PC-9 (cell line): ENCODE measurements around the gene CLEC9A. TPM values are rescaled to one million over a fixed set of nuclear protein-coding genes. Genes with fewer than 3 reads are reported as not detected.

ENCODE experiments used
- BruUV-seq: library from RNA; stranded (reverse); fragments of 400-500 nt; replicated peaks from 2 replicates; lab custom pipeline; 2021; lab: Mats Ljungman, UMichigan
- CTCF ChIA-PET: fragments of 300-600 bp; sonication (Branson Sonifier 250); formaldehyde crosslinking; loops from one replicate; lab custom pipeline; 2022; ENCODE audit warnings: antibody characterized with exemption; lab: Charles Lee
- POLR2A ChIA-PET: fragments of 300-600 bp; sonication (Branson Sonifier 250); formaldehyde crosslinking; loops from one replicate; lab custom pipeline; 2022; ENCODE audit warnings: antibody characterized with exemption; ENCODE audit not compliant: unreplicated experiment; lab: Charles Lee
- DNase-seq, 2 experiments: peaks; one replicate each; pipeline versions ENCODE4 v3.0.0 to v3.0.0-alpha.2; 2015 to 2022; ENCODE audit warnings: mixed read lengths in 1 of 2
- H2AFZ ChIP-seq: fragments of 200-600 bp; sonication (generic); 2 replicates; pipeline ENCODE4 v1.8.1; 2017; ENCODE audit warnings: antibody characterized with exemption
- H3F3A ChIP-seq: fragments of 200-600 bp; sonication (generic); 2 replicates; pipeline ENCODE4 v1.8.1; 2017; ENCODE audit warnings: antibody characterized with exemption, mild to moderate bottlenecking, low read depth; ENCODE audit not compliant: insufficient read depth
- H3K27ac ChIP-seq: fragments of 200-600 bp; sonication (generic); 2 replicates; pipeline ENCODE4 v1.6.1; 2016; ENCODE audit warnings: mixed run types
- H3K27me3 ChIP-seq: fragments of 200-600 bp; sonication (generic); 2 replicates; pipeline ENCODE4 v1.6.1; 2016; ENCODE audit warnings: low read depth, mixed run types; ENCODE audit not compliant: insufficient read depth
- H3K36me3 ChIP-seq: fragments of 200-600 bp; sonication (generic); 2 replicates; pipeline ENCODE4 v1.6.1; 2016; ENCODE audit warnings: low read depth, mixed run types
- H3K4me1 ChIP-seq: fragments of 200-600 bp; sonication (generic); replicated peaks from 2 replicates; pipeline ENCODE4 v1.6.1; 2016; ENCODE audit warnings: mixed run types; ENCODE audit not compliant: insufficient read depth
- H3K4me2 ChIP-seq: fragments of 200-600 bp; sonication (generic); 2 replicates; pipeline ENCODE4 v1.6.1; 2017; ENCODE audit warnings: mixed run types
- H3K4me3 ChIP-seq: fragments of 200-600 bp; sonication (generic); 2 replicates; pipeline ENCODE4 v1.6.1; 2016; ENCODE audit warnings: mixed run types
- H3K79me2 ChIP-seq: fragments of 200-600 bp; sonication (generic); 2 replicates; pipeline ENCODE4 v1.6.1; 2017; ENCODE audit warnings: low read depth, mixed run types
- H3K9me2 ChIP-seq: fragments of 200-600 bp; sonication (generic); 2 replicates; pipeline ENCODE4 v1.8.1; 2017; ENCODE audit warnings: mild to moderate bottlenecking; ENCODE audit not compliant: insufficient read depth
- H3K9me3 ChIP-seq: fragments of 200-600 bp; sonication (generic); 2 replicates; pipeline ENCODE4 v1.8.1; 2016; ENCODE audit warnings: low read depth; ENCODE audit not compliant: insufficient read depth
- H4K20me1 ChIP-seq: fragments of 200-600 bp; sonication (generic); 2 replicates; pipeline ENCODE4 v1.8.1; 2017; ENCODE audit not compliant: insufficient read depth
- CTCF ChIP-seq: fragments of 200-600 bp; sonication (generic); conservative IDR thresholded peaks from 2 replicates; pipeline ENCODE4 v1.6.1; 2017; ENCODE audit warnings: mixed run types, antibody characterized with exemption, mild to moderate bottlenecking, moderate library complexity
- EZH2 ChIP-seq: fragments of 200-600 bp; sonication (generic); IDR thresholded peaks from 2 replicates; pipeline ENCODE4 v1.8.0; 2017; ENCODE audit warnings: antibody characterized with exemption, low read depth
- intact Hi-C: fragments of 100-400 bp; cut with micrococcal nuclease; formaldehyde crosslinking; loops from one replicate; pipeline ENCODE4 v1.10.0; 2022; ENCODE audit not compliant: unreplicated experiment
- total RNA-seq: library from RNA; stranded (reverse); gene quantifications from 2 replicates; pipeline ENCODE4 v1.2.3, GENCODE V29; 2021

CLEC9A gene
- total RNA-seq, 1 experiment from 2014 or later = not detected

GRCh38 chr12:10088031-10088430 is 57.5 kb downstream of the CLEC9A start:
- CTCF ChIA-PET = no interaction called here
- Histone ChIP-seq H2AFZ (no peak overlapping the region), H3K27ac (no peak overlapping the region), H3K36me3 (no peaks in the 10 kb centered on the region), H4K20me1 (no peaks in the 10 kb centered on the region), H3F3A (no peaks in the 10 kb centered on the region), H3K4me1 (no peaks in the 10 kb centered on the region), H3K79me2 (no peaks in the 10 kb centered on the region), H3K9me3 (peaks cover 3% of the 10 kb centered on the region; the same call in 1 of the 2 replicates), H3K4me3 (no peak overlapping the region), H3K27me3 (no peaks in the 10 kb centered on the region), H3K9me2 (no peaks in the 10 kb centered on the region; the same call in 1 of the 2 replicates), H3K4me2 (no peak overlapping the region)
- no peak for DNase-seq
- no TSS peak for BruUV-seq
- POLR2A ChIA-PET = no interaction called here
- TF ChIP-seq CTCF = no peak
- intact Hi-C loops = no loop called here

DNA sequence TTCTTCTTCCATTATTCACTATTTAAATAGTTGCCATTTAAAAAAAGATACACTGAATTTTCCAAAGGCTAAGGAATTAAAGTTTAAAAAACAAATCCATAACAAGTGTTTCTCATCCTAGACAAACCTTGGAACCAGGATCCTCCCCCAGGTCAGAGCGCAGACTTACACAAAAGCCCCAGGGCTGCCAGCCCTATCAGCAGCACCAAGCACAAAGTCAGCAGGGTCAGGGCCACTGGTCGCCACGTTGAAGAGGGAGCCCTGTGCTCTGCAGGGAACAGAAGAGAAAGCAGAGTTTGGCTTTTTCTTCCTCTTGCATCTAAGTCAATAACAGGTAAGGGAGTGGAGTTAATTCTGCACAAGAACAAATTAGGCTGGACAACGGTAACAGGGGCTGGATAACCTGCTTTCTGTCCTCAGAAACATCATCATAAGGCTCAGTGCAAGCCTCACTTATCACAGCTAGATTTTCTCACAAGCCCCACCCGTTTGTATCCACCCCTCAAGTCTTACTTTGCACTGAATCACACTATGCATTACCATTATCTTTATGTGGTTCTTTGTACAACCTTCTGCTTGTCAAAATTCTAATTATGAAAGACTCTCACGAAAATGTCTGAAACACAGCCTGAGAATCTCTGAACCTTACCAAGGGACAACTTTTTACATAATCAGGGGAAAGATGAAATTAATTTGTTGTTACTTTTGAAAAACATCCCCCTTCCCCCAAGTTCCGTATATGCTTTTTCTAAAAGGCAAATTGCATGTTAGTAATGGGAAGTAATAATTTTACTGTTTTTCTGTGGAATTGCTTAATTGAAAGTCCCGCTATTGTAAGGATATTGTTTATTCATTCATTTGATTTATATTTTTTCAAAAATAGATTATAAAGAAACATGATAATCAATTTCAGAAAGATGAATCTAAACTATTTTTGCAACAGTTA is 58.7 kb downstream of the CLEC9A start:
- no peak for DNase-seq
- no peaks in the 10 kb centered on the region for H3K4me1 ChIP-seq
- no peaks in the 10 kb centered on the region for H4K20me1 ChIP-seq
- H3K27ac ChIP-seq = no peak overlapping the region
- H3K27me3 ChIP-seq = no peaks in the 10 kb centered on the region
- no peak overlapping the region for H3K4me3 ChIP-seq
- POLR2A ChIA-PET = no interaction called here
- no peak overlapping the region for H2AFZ ChIP-seq
- CTCF ChIA-PET = interaction anchor here (0.6 kb wide), 1 partner anchor 1645 kb away, joined by 7 read pairs; no protein-coding TSS in a partner anchor
- H3K36me3 ChIP-seq = no peaks in the 10 kb centered on the region
- TF ChIP-seq CTCF (no peak), EZH2 (no peak)
- BruUV-seq = no TSS peak
- H3K4me2 ChIP-seq = no peak overlapping the region
- H3K9me2 ChIP-seq = no peaks in the 10 kb centered on the region; the same call in 1 of the 2 replicates
- no peaks in the 10 kb centered on the region for H3K79me2 ChIP-seq
- no peaks in the 10 kb centered on the region for H3F3A ChIP-seq
- intact Hi-C loops = no loop called here
- peaks cover 3% of the 10 kb centered on the region; the same call in 1 of the 2 replicates for H3K9me3 ChIP-seq

GRCh38 chr12:10094646-10095395 is 64.3 kb downstream of the CLEC9A start:
- no peak overlapping the region for H2AFZ ChIP-seq
- no TSS peak for BruUV-seq
- no peaks in the 10 kb centered on the region for H3K27me3 ChIP-seq
- H3K79me2 ChIP-seq = no peaks in the 10 kb centered on the region
- no peaks in the 10 kb centered on the region for H3K9me3 ChIP-seq
- CTCF ChIA-PET = no interaction called here
- intact Hi-C loops = no loop called here
- no peaks in the 10 kb centered on the region for H3K4me1 ChIP-seq
- no peaks in the 10 kb centered on the region for H4K20me1 ChIP-seq
- no peak overlapping the region for H3K4me2 ChIP-seq
- POLR2A ChIA-PET = no interaction called here
- no peak for DNase-seq
- H3K36me3 ChIP-seq = no peaks in the 10 kb centered on the region
- TF ChIP-seq EZH2 = no peak
- TF ChIP-seq CTCF = no peak
- H3K27ac ChIP-seq = no peak overlapping the region
- peaks cover 3% of the 10 kb centered on the region; the same call in 1 of the 2 replicates for H3K9me2 ChIP-seq
- no peak overlapping the region for H3K4me3 ChIP-seq
- no peaks in the 10 kb centered on the region for H3F3A ChIP-seq
